Mucosa of stomach (tissue), 1 donor: ENCODE data around the gene SAMD15.

Experiments
- H3K27me3 ChIP-seq: one replicate; pipeline ENCODE4 v1.7.0; 2013; ENCODE audit warnings: mild to moderate bottlenecking, low read length; ENCODE audit not compliant: control insufficient read depth, insufficient read depth
- H3K36me3 ChIP-seq: one replicate; pipeline ENCODE4 v1.7.0; 2013; ENCODE audit warnings: low read length; ENCODE audit not compliant: control insufficient read depth, insufficient read depth
- H3K4me1 ChIP-seq: one replicate; pipeline ENCODE4 v1.7.0; 2013; ENCODE audit warnings: mild to moderate bottlenecking, low read length; ENCODE audit not compliant: control insufficient read depth, insufficient read depth
- H3K4me3 ChIP-seq: one replicate; pipeline ENCODE4 v1.7.0; 2013; ENCODE audit warnings: low read length
- H3K9ac ChIP-seq: one replicate; pipeline ENCODE4 v1.7.0; 2013; ENCODE audit warnings: mild to moderate bottlenecking, low read length, moderate library complexity
- H3K9me3 ChIP-seq: one replicate; pipeline ENCODE4 v1.7.0; 2013; ENCODE audit warnings: mild to moderate bottlenecking, low read length, moderate library complexity; ENCODE audit not compliant: control insufficient read depth
- donor health status: Pancreatic carcinoma.

Gene SAMD15

DNA sequence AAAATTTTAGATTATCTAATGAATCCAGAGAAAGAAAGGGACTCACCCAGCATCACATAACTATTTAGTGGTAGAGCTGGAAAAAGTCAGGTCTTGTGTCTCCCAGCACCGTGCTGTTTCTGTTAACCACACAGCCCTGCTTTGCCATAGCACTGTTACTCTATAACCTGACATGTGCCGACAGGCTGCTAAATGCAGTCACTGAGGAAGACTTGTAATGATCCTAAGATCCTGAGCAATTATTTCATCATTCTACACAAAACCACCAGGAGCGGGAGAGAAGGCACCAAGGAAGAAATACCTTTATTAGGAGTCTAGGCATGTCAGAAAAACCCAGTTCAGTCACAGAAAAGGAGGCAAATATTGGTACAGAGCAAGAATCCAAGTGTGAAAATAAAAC, 49.2 kb downstream of the SAMD15 start:
- Histone ChIP-seq H3K4me3 (no peak overlapping the region), H3K4me1 (no peaks in the 10 kb centered on the region), H3K9ac (no peak overlapping the region), H3K27me3 (no peaks in the 10 kb centered on the region), H3K9me3 (no peaks in the 10 kb centered on the region), H3K36me3 (peaks cover 13% of the 10 kb centered on the region)

GRCh38 chr14:77436042-77436441, 58.9 kb downstream of the SAMD15 start:
- Histone ChIP-seq H3K9ac (no peak overlapping the region), H3K36me3 (peaks cover under 1% of the 10 kb centered on the region), H3K27me3 (no peaks in the 10 kb centered on the region), H3K9me3 (no peaks in the 10 kb centered on the region), H3K4me1 (no peaks in the 10 kb centered on the region), H3K4me3 (no peak overlapping the region)

- H3K4me3 ChIP-seq: no peak overlapping the region
- no peaks in the 10 kb centered on the region for H3K9me3 ChIP-seq
- no peaks in the 10 kb centered on the region for H3K4me1 ChIP-seq
- H3K9ac ChIP-seq: no peak overlapping the region
- peaks cover 15% of the 10 kb centered on the region for H3K36me3 ChIP-seq
- no peaks in the 10 kb centered on the region for H3K27me3 ChIP-seq
Observed at GRCh38 chr14:77438596-77438995, 61.4 kb downstream of the SAMD15 start.

DNA sequence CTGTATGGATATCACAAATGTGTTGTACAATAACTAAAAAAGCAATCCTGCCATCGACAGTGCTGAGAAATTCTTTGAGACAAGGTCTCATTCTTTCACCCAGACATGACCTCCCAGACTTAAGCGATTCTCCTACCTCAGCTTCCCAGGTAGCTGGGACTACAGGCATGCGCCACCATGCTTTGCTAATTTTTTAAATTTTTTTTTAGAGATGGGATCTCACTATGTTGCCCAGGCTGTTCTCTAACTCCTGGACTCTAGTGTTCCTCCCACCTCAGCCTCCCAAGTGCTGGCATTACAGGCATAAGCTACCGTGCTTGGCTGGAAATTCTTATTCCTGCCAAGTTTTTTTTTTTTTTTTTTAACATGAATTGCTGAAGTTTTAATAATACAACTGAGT, 62.7 kb downstream of the SAMD15 start:
- H3K27me3 ChIP-seq: no peaks in the 10 kb centered on the region
- H3K9me3 ChIP-seq: no peaks in the 10 kb centered on the region
- H3K36me3 ChIP-seq: peaks cover 15% of the 10 kb centered on the region
- H3K9ac ChIP-seq: no peak overlapping the region
- H3K4me3 ChIP-seq: no peak overlapping the region
- no peaks in the 10 kb centered on the region for H3K4me1 ChIP-seq
